GM10847 (cell line): Measurements from ENCODE around the gene UTS2R.

Experiments used
- POLR2A ChIP-seq: IDR thresholded peaks from 2 replicates; pipeline ENCODE4 v1.6.1; 2011; ENCODE audit not compliant: insufficient read length; ENCODE audit errors: extremely low read depth

Gene UTS2R

DNA sequence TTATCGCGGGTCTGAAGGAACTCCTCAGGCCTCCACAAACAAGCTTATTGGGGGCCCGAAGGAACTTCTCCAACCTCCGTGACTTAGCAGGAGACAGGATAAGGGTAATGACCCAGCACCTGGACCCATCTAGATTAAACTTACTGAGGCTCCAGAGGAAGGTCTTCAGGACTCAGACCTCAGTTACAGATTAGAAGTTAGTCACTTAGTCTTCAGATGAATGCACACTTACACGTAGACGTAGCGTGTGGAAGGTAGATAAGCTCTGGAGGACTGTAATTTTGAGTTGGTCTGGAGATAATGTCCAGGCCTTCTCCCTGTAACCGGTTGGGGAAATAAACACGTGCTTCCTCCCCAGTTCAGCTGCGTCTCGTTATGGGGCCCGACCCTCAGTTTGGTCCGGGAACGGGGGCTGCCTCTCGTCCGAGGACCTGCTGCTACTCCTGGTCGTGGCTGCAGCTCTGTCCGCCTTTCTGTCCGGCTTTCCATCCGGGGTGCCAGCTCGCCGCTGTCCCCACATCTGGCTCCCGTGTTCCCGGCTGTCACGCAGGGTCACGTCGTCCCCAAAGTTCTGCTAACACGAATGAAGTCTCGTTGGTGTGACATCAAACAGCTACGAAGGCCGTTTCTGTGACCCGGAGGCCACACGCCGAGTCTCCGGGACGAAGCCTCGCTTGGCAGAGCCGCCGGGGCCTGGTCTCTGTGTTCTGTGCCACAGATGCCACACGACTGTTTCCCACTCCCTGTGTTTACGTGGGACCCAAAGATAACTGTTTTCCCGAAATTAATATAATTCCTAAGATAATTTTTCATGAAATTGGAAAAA, 26.2 kb upstream of the UTS2R start:
- no peak for TF ChIP-seq POLR2A

GRCh38 chr17:82346342-82347300, 24.9 kb upstream of the UTS2R start:
- TF ChIP-seq POLR2A, result no peak

DNA sequence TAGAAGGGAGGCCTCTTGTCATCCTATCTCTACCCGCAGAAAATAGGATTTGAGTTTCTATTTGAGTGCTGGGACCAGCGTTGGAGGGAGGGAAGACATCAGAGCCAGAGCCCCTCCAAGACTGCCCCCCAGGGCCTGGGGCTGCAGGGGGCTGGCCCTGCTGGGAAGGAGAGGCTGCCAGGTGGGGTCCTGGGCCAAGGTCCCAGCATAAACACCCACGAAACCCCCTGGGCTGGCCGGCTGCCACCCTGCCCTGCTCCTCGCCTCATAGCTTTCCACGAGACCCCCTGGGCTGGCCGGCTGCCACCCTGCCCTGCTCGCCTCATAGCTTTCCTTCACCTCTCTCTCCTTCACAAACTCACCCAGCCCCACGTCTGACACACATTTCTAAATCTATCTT, 23.1 kb upstream of the UTS2R start:
- TF ChIP-seq POLR2A, result no peak

DNA sequence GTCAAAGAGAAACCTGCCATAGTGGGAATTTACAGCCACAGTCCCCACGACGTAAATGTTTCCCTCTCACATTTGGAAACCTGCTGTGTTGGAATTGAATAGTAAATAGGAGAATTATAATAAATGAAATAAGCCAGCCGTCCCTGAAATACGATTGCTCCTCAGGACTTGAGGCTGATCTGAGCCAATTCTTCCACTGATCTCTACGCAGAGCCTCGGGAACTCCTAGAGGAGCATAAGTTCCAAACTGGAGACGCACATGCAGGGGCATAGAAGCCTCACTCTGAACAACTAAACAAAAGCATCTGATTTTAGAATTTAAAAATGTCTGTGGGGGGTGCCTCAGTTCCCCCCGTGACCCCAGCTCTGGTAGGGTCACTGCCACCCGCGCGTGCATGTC, 22.7 kb upstream of the UTS2R start:
- TF ChIP-seq POLR2A, result no peak

DNA sequence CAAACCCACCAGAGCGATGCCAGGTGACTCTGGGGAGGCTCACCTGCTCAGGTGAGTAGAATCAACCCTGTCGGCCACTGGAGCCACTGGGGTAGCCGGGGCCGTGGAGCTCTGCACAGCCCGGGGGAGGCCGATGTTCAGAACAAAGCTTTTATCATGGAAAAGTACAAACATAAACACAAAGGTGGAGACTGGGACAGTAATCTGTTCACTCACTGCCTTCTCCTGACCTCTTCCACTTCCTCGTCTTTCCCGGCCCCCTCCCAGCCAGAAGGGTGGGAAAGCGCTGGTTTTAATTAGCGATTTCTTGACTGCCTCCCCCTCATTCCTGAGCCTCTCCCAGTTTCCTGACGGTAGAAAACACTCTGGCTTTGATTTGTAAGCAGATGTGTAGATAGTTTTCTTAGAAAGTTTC, 22.3 kb upstream of the UTS2R start:
- TF ChIP-seq POLR2A, result no peak

DNA sequence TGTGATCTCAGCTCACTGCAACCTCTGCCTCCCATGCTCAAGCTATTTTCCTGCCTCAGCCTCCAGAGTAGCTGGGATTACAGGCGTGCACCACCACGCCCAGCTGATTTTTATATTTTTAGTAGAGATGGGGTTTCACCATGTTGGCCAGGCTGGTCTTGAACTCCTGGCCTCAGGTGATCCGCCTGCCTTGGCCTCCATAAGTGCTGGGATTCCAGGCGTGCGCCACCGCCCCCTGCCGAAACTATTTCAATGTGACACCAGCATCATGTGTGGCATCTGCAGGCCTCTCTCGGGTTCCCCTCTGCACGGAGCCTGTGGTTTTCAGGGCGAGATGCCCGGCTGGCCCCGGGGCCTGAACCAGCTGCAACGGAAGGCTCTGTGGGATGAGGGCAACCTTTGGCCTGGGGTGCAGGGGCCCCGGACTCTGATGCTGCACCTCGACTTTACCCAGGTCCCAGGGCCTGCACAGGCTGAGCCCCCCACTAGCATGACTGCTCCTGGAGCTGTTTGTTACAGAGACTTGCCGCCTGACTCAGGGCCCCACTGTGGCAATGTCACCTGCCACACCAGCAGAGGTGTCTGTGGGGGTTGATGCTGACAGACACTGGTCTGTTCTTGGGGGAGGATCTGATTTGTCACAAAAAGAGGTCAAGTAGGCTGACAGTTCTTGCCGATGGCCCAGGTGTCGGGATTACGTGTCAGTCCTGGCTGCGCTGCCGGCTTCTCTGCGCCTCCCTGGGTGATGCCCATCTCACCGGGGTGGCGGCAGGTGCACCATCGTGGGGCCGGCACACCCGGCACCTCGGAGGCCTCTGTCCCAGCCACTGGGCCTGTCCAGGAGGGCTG, 21.2 kb upstream of the UTS2R start:
- TF ChIP-seq POLR2A, result no peak

DNA sequence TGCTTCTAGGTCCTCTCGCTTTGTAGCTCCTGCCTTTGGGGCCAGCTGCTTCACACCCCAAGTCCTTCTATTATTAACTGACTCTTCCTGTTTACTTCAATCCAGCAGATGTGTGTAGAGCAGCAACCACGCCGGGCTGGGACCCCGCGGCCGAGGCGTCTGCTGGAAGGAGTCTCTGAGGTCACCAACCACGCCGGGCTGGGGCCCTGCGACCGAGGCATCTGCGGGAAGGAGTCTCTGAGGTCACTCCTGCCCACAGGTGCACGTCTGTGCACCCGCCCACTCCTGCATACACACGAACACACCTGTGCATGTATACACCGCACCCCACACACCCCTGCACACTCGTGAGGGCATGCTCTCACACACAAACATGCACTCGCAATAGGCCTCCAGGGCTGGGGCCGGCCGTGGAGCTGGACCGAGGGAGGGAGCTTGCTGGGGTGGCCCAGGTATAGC, 20.3 kb upstream of the UTS2R start:
- TF ChIP-seq POLR2A, result no peak

GRCh38 chr17:82351713-82352488, 19.7 kb upstream of the UTS2R start:
- no peak for TF ChIP-seq POLR2A

- TF ChIP-seq POLR2A, result no peak
Observed at GRCh38 chr17:82353484-82353883, 18.1 kb upstream of the UTS2R start.

DNA sequence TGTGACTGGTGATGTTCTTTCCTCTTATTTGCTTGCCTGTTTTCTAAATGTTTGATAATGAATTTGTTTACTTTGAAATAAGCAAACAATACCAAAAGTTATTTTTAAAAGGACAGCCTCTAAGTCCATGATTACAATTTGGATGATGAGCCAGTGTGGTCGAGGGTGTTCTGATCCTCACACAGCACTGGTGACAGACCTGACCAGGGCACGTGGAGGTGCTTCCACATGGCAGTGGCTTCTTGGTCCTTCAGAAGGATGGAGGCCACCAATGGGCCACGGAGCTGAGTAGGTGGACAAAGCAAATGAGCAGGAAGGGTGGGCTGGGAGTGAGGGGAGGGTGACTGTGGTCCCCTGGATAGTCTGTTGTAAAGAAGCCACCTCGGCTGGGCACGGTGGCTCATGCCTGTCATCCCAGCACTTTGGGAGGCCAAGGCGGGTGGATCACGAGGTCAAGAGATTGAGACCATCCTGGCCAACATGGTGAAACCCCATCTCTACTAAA, 16.7 kb upstream of the UTS2R start:
- TF ChIP-seq POLR2A, result no peak

- TF ChIP-seq POLR2A, result no peak
Observed at GRCh38 chr17:82355770-82356427, 15.7 kb upstream of the UTS2R start.

GRCh38 chr17:82356845-82357355, 14.7 kb upstream of the UTS2R start:
- TF ChIP-seq POLR2A, result no peak

- TF ChIP-seq POLR2A, result no peak
Observed at GRCh38 chr17:82357394-82357793, 14.2 kb upstream of the UTS2R start.

- no peak for TF ChIP-seq POLR2A
Observed at GRCh38 chr17:82358465-82359350, 12.9 kb upstream of the UTS2R start, which contains the start of gene TEX19. TEX19 (plus strand) TSS chr17:82359247; CDS start chr17:82362151, 2,904 bp downstream.
